Occipital lobe (tissue), 2 donors: ENCODE results near the gene ACP3. TPM values are rescaled to one million over a fixed set of nuclear protein-coding genes. Genes with fewer than 3 reads are reported as not detected.
"Not testable (repeated sequence)": the region's sequence is repeated elsewhere in the genome, so short reads cannot be mapped to it uniquely, and the experiment has no call there.

Experiments used
- DNase-seq: peaks from one replicate; lab custom pipeline; 2025; lab: John Stamatoyannopoulos, UW
- total RNA-seq: library from RNA; depleted of rRNA; stranded (reverse); fragments of >200 nt; gene quantifications from one replicate; pipeline ENCODE4 v1.2.3, GENCODE V29; 2014

ACP3 gene, protein sequence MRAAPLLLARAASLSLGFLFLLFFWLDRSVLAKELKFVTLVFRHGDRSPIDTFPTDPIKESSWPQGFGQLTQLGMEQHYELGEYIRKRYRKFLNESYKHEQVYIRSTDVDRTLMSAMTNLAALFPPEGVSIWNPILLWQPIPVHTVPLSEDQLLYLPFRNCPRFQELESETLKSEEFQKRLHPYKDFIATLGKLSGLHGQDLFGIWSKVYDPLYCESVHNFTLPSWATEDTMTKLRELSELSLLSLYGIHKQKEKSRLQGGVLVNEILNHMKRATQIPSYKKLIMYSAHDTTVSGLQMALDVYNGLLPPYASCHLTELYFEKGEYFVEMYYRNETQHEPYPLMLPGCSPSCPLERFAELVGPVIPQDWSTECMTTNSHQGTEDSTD
- 1.2 TPM for total RNA-seq

DNA sequence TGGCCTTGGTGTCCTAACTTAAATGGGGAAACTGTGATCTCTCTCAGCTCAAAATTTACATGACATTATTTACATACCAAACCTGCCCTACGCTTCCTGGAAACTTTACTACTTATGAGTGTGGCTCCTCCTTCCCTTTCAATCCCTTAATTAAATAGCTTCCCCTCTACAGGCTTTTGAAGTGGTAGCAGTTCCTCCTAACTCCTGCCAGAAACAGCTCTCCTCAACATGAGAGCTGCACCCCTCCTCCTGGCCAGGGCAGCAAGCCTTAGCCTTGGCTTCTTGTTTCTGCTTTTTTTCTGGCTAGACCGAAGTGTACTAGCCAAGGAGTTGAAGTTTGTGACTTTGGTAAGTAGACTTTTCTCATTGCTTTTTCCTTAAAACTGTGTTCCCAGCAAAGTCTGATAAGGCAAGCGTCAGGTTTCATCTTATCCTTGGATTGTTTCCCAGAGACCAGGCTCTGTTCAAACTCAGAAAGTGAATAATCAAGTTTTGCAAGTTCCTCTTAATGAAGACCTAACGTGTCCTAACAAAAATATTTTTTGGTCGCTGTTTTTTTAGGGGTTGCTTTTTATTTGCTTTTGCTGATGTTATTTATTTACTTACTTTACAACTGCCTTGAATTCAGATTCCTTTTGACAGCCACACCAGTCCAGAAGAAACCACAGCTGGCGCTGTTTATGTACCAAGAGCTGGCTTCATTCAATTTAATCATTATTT lies at the start of gene ACP3:
Gene ACP3, plus strand, starts transcription at position 179 of the 720 bp plus-strand sequence. Its CDS starts 50 bp downstream, at position 229.
- DNase-seq, result peak; percentile 4

DNA sequence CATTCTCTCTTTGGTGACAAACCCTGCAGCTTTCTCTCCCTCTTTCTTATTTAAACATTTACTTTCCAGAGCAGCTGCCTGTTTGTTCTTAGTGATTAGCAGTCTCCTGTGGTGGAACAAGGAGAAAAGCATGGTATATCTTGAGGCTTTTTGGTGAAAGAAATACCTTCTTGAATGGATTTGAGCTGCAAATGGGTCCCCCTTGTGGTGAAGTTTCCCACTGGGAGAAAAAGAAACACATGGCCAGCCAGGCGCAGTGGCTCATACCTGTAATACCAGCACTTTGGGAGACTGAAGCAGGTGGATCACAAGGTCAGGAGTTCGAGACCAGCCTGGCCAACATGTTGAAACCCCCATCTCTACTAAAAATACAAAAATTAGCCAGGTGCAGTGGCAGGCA lies 48.3 kb upstream of the ACP3 start:
- no peak for DNase-seq

DNA sequence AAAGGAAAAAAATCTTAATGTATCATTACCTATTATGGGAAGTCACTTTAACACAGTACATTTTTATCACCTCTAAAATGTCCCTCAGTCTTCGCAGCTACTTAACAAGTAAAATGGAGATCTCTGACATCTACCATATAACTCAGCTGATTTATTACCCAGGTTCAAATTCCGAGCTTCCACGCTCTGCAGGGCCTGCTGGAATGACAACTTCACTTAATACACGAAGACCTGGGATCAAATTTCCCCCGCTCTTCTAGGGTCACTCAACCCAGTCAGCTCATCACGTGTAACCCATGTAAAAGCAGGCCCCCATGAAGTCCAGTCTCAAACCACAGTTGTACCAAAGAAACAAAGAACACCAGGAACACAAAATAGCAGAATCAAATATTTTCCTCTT lies 44.2 kb upstream of the ACP3 start:
- no peak for DNase-seq

- no peak for DNase-seq
These were observed 40.8 kb upstream of the ACP3 start for GRCh38 chr3:132276228-132276906.

DNA sequence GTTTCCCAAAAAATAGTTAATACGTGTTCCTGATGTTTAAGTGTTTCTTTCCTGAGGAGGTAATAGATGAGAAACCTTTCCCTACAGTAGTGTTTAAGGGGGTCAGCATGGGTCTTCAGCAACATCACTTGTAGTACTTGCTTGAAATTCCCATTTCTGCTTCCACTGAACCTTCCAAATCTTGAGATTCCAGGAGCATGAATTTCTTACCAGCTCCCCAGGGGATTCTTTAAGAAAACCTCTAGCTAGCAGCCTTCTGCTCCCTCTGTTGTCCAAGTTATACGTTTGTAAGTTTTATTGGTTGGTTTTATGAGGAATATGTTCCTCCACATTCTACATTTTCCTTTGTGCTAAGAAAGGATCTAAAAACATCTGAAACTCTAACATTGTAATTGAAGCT lies 38.2 kb upstream of the ACP3 start:
- no peak for DNase-seq

DNA sequence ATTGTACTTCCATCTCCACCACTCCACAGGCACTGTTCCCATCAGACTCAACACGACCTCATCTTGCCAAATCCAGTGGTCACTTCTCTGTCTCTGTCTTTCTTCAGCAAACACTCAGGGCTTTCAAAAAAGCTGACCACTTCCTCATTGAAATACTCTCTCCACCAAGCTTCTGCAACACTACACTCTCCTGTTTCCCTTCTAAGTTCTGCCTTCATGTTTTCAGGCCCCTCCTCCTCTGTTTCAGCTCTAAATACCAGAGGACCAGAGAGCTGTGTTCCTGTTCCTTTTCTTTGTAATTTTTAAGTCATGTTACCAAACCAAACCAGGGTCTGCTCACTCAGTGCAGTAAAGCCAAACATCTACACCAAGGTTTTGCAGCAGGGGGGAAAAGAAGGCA lies 33.8 kb upstream of the ACP3 start:
- DNase-seq, result no peak

- DNase-seq, result no peak
These were observed 33.2 kb upstream of the ACP3 start for GRCh38 chr3:132283916-132284405.

- DNase-seq, result no peak
These were observed 32.2 kb upstream of the ACP3 start for GRCh38 chr3:132284781-132285619.

- DNase-seq, result no peak
These were observed 31.6 kb upstream of the ACP3 start for GRCh38 chr3:132285620-132285945.

DNA sequence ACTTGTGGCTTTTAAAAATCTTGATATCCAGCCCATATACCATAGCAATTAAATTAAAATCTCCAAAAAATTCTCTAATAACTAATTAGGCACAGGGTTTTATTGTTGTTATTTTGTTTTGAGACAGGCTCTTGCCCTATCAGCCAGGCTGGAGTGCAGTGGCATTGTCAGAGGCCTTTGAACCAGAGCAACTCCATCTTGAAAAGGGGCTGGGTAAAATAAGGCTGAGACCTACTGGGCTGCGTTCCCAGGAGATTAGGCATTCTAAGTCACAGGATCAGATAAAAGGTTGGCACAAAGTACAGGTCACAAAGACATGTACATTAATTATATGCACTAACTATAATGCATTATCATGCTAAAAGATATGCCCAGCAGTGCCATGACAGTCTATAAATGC lies 31.2 kb upstream of the ACP3 start:
- no peak for DNase-seq

DNA sequence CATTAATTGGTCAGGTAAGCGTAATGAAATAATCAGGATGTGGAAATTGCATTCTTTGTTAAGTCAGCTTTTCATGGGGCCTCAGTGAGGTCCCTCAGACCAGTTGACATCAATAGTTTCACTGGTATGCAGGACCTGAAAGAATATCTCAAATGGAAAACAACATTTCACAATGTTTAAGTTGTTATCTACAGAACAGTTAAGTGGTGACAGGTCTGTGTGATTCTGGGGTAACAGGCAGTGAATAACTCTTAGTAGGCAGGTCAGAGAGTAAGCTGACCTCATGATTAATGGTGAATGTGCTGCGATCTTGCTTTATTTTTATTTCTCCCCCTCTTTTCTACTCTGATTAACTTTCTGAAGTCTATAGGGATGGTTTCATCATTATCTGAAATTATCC lies 28.9 kb upstream of the ACP3 start:
- DNase-seq, result no peak

DNA sequence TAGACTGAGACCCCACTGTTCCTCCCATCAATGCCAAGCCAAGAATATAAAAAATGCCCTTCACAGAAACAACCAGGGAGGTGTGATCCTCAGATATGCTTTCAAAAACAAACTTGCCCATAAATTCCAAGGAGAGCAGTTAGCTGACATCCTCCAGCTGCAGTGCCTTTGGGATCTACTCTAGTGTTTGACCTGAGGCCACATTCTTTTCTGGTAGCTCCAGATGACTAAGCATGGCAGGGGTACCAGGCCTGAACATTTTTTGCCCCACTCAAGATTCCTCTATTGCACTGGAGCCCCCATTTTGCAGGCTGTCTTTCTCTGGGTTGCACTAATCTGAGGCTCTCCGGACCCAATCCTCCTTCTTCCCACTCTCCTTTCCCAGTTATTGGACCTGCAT lies 27.9 kb upstream of the ACP3 start:
- DNase-seq, result no peak

- DNase-seq, result no peak
These were observed 26.4 kb upstream of the ACP3 start for GRCh38 chr3:132290833-132291232.

GRCh38 chr3:132292042-132292441 lies 25.2 kb upstream of the ACP3 start:
- no peak for DNase-seq

- no peak for DNase-seq
These were observed 24.0 kb upstream of the ACP3 start for GRCh38 chr3:132293251-132293650.

DNA sequence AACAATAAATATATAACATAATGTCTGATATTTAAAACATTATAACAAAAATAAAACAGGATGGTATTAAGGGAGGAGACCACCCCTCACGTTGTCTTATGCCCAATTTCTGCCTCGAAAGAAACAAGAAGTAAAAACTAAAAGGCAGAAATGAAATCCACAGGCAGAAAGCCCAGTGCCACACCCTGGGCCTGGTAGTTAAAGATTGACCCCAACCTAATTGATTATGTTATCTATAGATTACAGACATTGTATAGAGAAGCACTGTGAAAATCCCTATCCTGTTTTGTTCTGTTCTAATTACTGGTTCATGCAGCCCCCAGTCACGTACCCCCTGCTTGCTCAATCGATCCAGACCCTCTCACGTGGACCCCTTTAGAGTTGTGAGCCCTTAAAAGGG lies 22.3 kb upstream of the ACP3 start:
- no peak for DNase-seq

DNA sequence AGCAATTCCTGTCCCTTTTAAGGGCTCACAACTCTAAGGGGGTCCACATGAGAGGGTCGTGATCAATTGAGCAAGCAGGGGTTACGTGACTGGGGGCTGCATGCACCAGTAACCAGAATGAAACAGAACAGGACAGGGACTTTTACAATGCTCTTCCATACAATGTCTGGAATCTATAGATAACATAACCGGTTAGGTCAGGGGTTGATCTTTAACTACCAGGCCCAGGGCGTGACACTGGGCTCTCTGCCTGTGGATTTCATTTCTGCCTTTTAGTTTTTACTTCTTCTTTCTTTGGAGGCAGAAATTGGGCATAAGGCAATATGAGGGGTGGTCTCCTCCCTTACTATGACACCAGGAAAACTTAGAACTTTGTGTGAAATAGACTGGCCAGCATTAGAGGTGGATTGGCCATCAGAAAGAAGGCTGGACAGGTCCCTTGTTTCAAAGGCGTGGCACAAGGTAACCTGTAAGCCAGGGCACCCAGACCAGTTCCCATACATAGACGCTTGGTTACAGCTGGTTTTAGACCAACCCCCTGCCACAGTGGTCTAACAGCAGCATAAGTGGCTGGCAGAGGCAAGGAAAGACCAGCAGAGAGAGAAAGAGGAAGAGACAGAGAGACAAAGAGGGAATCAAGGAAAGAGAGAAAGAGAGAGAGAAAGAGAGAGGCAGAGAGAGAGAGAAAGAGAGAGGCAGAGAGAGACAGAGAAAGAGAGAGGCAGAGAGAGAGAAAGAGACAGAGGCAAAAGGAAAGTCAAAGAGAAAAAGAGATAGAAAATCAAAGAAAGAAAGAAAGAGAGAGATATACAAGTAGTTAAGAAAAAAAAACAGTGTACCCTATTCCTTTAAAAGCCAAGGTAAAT lies 13.6 kb upstream of the ACP3 start:
- not testable (repeated sequence) for DNase-seq

DNA sequence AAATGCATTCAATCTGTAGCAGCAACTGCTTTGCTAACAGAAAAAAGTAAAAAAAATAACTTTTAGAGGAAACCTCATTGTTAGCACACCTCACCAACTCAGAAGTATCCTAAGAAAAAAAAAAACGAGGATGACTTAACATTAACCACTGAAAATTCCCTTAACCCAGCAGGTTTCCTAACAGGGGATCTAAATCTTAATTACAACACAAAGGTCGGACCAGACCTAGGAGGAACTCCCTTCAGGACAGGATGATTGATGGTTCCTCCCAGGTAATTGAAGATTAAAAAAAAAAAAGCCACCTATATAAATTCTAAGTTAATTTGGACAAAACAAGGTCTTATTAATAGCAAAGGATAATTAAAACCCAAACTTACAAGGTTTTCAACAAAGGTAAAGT lies 12.9 kb upstream of the ACP3 start:
- not testable (repeated sequence) for DNase-seq

DNA sequence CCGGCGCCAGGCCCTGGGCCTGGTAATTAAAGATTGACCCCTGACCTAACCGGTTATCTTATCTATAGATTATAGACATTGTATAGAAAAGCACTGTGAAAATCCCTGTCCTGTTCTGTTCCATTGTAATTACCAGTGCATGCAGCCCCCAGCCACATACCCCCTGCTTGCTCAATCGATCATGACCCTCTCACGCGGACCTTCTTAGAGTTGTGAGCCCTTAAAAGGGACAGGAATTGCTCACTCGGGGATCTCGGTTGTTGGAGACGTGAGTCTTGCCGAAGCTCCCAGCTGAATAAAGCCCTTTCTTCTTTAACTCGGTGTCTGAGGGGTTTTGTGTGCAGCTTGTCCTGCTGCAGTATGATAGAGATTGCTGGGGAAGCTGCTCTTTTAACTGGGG lies 7.2 kb upstream of the ACP3 start:
- not testable (repeated sequence) for DNase-seq

GRCh38 chr3:132311316-132311715 lies 5.9 kb upstream of the ACP3 start:
- DNase-seq, result no peak

GRCh38 chr3:132311841-132312240 lies 5.4 kb upstream of the ACP3 start:
- DNase-seq, result no peak
